SIG-M5 (cell line): Measurements from ENCODE around the gene CNP.
"Not testable (repeated sequence)": the region's sequence is repeated elsewhere in the genome, so short reads cannot be mapped to it uniquely, and the experiment has no call there.

Source experiments
- DNase-seq: peaks from one replicate; lab custom pipeline; 2025; lab: John Stamatoyannopoulos, UW

The CNP gene

DNA sequence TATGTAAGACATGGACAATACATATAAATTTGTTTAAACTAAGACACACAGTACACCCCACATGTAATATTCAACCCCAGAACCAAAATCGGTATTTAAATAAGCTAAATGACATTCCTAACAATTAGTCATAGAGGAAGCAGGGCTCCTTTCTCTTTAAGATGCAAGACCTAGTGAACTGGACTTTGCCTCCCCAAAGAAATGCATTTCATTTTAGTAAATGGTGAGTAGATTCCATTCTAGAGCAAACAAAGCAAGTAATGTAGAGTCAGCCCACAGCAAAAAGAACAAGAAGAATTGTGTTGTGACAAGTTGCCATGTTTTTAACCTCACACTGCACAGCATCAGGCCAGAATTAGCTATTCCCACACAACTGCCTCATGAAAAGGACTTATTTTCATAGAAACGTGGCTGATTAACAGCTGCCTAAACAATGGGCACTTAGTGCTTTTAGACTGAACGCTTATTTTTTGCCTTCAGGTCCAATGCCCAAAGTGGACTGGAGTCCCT, 36.3 kb downstream of the CNP start:
- DNase-seq: no peak

DNA sequence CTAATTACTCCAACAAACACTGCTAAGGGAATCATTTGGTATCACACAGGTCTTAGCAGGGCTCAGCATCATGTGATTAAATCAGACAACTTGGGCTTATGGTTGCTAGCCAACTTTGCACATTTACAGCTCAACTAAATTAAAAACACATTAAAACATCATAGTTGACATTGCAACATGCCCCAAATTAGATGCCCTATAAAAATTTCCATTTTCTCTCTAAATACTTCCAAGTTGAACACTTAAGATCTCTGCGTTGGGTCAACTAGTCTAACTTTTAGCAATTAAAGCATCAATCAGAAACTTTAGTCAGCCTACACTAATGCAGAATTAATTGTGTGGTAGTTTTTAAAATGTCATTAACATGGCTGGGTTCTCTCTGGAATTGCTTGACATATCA, 38.6 kb downstream of the CNP start:
- no peak for DNase-seq

DNA sequence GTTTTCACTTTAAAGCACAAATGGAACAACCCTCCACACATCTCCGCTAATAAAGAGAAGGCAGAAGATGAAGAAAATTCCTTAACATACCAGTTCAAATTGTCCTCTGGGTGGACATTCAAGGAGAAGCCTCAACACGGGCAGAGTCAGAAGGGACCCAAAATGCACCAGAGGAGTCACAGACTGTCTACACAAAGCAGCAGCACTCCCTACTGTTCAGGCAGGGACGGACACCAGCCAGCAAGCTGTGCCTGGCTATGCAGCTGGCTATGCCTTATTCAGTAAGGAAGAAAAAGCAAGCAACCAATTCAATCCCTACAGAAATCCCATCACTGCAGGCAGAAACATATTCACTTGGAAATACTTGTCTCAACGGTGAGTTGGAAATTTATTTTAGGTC, 42.6 kb downstream of the CNP start:
- DNase-seq: no peak

DNA sequence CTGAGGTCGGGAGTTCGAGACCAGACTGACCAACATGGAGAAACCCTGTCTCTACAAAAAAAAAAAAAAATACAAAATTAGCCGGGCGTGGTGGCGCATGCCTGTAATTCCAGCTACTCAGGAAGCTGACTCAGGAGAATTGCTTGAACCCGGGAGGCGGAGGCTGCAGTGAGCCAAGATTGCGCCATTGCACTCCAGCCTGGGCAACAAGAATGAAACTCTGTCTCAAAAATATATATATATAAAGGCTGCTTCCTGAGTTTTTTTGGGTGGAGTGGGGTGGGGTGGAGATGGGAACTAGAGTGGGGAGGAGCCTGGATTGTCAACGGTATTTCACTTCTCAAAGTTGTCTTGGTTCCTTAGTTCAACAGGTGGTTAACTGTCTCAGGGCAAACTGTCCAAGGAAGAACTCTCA, 43.7 kb downstream of the CNP start:
- DNase-seq: not testable (repeated sequence)

DNA sequence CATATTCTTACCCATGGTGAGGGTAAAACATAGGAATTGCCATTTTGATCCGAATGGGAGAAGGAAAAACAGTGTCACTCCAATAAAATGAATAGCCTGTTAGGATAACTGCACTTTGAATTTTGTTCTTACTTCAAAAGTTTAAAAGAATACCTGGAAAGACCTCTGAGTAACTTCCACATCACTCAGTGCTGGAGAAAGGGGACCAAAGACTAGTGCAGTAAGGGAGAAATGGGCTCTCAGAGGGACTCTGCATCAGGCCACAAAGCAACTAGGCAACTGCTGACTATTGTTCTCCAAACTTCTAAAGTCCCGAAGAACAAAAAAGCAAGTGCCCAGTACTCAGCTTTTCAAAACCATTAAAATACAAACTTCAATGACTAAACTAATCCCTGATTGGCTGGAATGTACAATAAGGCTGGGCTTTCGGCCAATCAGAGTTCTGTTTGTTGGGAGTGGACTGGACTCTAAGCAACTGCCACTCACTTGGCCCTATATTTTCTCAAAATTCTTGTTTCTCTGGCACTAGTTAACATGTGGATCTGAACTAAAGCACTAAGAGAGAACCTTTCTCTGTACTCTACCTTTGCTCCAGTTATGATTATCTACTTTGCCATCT, 44.4 kb downstream of the CNP start:
- DNase-seq: no peak

DNA sequence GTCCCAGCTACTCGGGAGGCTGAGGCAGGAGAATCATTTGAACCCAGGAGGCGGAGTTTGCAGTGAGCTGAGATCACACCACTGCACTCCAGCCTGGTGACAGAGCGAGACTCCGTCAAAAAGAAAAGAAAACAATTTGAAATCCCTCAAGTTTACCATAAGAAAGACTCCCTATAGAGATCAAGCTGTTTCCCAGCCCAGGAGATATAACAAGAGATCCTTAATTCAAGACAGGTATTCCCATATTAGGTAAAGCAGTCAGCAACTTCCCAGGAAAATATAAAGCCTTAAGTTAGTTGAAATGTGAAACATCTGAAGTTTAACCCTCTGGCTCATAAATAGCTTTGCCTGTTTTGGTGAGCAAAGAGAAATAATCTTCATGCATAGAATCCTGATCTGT, 45.8 kb downstream of the CNP start:
- not testable (repeated sequence) for DNase-seq

DNA sequence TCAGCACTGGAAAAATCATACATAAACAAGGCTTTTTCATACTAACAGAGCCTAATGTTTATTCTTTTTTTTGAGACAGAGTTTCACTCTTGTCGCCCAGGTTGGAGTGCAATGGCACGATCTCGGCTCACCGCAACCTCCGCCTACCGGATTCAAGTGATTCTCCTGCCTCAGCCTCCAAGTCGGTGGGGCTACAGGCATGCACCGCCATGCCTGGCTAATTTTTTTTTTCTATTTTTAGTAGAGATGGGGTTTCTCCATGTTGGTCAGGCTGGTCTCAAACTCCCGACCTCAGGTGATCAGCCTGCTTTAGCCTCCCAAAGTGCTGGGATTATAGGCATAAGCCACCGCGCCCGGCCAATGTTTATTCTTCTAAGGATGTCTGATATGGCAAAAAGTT, 47.1 kb downstream of the CNP start:
- not testable (repeated sequence) for DNase-seq

DNA sequence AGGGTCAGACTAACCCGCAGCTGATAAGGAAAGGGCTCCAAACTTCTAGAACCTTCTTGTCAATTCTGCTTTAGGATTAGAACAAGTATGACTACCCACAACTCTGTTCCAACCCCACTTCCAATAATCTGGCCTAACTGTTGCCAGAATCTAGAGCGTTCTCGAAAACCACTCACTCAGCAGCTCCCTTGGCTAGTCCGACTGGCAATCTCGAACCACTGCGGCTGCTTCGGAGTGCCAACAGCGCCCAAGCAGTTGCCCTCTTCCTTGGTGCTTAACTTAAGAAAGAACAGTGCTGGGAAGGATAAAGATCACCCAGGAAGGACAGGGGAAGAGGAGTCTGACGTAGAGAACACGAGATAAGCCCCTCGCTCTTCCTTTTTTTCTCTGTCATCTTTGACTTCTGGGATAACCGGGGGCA, 49.8 kb downstream of the CNP start:
- no peak for DNase-seq

DNA sequence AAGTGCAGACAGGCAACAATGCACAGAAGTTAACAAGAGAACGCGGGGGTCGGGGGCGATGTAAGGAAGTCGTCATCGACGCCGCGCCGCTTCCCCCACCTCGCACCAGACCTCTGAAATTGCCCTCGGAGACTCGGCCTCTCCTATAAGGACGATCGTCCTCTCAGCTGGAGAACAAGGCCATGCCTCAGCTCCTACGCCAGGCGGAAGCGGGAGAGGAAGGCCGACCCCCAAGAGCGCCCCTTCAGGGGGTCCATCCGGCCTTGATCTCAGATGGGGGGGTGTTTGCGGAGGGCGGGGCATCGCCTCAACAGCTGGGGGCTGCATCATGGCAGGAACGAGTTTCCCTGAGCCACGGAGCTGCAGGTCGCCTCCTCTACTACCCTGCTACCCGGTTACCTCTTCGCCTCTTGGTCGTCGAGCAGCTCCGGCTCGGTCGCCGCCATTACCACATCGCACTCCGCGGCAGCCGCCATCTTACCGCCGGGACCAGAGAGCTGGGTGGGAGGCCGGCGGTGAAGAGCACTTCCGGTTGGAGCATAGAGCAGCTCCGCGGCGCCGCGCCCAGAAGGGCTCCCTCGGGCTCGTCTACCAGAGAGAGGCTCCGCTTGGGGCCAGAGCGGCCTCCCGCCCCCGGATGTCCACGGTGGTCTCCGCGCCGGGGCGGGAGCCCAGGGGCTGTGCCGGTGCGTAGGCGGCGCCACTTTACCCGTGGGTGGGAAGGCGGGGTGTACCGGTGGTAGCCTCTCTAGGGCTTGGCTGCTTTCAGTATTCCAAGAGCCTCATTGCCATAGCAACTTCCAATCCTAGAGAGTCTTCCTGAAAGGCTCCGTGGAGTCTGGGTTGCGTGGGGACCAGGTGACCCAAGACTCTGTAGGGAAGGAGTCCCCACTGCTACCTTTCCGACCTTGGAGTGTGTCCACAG, 50.6 kb downstream of the CNP start, which contains the start of gene DNAJC7:
Gene DNAJC7, minus strand, starts transcription at position 499 of the 925 bp plus-strand sequence. Its CDS starts 23 bp downstream, at position 476.
- peak; percentile 75 for DNase-seq

DNA sequence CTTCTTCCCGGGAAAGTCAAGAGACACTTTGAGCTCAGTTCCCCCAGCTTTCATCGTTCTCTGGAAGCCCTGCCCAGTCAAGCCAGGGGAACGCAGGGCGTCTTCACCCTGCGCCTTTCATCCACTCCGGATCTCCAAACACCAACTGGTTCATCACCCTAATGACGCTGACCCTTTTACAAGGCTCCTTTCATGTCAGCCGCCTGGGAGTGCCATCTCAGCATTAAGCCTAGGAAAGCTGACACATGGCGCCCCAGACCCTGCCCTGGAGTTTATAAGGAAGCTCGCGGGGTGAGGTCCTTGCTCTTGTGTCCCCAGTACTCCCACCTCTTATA, 51.2 kb downstream of the CNP start:
- DNase-seq: no peak

DNA sequence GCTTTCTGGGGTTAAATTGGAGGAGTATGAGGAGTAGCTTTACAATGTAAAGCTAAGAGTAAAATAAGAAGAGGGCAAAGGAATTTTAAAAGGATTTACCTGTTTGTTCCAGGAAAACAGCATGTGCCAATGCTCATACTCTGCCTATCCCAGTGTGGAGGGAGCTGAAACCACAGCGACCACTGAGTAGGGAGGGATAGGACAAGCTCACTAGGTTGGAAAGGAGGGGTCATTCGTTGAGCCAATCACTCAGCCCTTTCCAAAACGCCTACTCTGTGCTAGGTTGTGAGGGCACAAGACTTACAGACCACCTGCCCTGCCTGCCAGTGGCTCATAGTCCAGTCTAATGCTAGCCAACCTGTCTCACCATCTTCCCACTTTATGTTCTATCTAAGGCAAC, 51.7 kb downstream of the CNP start:
- DNase-seq: no peak

DNA sequence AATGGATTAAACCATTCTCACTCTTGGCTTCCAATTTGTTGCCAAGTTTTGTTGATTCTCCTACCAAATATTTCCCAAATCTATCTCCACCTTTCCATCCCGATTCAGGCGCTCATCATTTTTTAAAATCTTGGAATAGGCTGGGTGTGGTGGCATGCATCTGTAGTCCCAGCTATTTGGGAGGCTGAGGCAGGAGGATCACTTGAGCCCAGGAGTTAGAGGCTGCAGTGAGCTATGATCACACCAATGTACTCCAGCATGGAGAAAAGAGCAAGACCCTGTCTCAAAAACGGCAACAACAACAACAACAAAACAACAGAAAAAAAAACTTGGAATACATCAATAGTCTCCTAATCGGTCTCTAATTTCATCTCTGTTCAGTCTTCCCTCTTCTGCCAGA, 52.4 kb downstream of the CNP start:
- no peak for DNase-seq

DNA sequence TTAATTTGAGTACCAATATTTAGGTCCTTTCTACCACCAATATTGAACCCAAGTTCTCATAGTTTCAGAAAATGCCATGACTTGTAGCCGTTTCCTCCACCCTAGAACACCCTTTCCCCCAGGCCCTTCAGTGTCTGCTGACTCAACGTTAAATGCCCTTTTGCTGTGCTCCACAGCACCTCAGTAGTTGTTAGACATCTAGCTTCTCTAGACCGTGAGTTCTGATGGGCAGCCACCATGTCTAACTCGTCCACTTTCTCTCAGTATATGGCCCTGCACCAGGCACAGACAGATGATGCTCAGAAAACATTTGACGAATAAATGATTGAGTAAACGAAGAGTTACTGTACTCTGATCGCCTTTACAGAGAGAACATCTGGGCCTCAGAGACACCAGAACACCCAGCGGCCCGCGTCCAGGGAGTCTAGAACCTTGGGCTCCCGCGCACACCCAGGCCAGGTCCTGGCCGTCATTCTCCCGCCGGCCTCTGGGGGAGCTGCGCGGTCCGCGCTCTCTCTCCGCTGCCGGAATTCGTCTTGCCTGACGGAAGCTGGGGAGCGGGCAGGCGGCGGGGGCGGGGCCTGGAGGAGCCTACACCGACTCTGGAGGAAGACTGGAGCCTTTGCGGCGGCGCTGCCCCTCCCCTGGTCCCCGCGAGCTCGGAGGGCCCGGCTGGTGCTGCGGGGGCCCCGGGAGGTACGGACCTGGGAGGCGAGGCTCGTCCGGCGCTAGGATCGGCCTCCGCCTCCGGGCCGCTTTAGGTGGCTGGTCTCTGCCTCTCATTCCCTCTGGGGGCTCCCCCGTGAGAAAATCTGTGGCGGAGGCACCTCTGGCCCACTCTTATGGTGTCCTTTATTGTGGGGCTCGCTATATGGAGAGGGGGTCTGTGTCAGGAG, 53.2 kb downstream of the CNP start, which contains the start of gene NKIRAS2:
Gene NKIRAS2, plus strand, starts transcription at position 582 of the 896 bp plus-strand sequence. CDS start 1,488 bp downstream, outside the sequence.
- peak; percentile 41 for DNase-seq

DNA sequence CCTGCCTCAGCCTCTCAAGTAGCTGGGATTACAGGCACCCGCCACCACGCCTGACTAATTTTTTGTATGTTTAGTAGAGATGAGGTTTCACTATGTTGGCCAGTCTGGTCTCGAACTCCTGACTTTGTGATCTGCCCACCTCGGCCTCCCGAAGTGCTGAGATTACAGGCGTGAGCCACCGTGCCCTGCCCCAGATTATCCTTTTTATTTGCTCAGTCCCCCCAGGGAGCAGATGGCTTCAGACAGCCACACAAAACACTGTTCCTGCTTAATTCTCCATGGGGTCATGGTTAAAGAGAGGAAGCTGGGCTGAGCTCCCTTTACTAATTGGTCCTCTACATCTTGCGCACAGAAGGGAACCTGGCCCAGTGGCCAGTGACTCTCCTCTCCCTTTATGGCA, 54.2 kb downstream of the CNP start:
- not testable (repeated sequence) for DNase-seq

DNA sequence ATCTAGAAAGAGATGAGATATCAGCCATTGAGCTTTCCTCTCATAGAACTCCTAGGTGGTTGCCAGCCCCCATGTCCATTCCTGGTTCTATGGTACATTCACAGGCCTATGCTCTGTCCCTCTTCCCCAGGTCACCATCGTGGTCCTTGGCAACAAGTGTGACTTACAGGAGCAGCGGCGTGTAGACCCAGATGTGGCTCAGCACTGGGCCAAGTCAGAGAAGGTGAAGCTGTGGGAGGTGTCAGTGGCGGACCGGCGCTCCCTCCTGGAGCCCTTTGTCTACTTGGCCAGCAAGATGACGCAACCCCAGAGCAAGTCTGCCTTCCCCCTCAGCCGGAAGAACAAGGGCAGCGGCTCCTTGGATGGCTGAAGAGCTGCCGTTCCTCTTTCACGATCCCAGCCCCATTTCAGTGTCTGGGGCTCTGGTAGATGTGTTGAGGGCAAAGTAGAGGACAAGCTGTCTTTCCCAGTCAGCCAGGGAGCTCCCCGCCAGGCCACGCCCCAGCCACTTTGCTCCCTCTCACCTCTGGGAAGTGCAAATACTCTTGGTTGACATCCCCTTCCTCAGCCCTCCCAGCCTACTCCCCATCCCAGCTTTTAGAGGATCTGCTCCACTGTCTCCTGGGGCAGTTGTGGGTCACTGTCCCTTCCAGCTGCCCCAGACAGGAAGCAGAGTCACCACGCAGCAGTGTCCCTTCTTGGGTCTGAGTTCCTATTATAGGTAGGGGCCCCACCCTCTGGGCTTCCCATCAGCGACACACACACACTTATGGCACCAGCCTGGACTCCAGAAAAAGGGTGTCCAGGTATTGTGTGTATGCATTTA, 57.1 kb downstream of the CNP start:
- DNase-seq: peak; percentile 56

DNA sequence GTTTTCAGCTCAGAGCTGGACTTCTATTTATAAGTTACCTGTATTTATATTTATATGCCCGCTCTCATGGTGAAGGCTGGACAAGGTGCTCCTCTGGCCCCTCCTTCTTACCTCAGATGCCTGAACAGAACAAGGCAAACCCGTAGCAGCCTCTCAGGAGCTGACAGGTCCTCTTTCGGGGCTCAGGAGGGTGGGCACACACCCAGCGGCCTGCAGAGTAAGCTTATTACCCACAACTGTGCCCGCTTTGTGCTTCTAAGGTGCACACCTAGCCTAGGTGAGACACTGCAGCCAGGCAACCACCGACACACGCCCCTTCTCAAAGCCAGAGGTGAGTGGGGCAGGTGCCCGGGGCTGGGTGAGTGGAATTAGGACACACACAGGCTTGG, 58.6 kb downstream of the CNP start:
- no peak for DNase-seq

DNA sequence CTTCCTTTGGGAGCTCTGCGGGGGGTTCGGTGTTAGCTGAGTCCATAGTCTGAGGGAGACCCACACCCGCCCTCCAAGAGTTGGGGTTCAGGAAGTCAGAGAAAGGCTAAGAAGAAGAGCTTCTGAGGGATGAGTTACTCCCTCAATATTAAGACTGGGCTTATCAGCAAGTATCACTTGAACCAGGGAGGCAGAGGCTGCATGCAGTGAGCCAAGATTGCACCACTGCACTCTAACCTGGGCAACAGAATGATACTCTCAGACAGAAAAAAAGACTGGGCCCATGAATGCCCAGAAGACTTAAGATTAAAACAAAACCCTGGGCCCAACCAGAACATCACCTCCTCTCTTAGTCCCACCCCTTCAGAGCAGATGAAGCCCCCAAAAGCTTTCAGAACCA, 59.3 kb downstream of the CNP start:
- no peak for DNase-seq

DNA sequence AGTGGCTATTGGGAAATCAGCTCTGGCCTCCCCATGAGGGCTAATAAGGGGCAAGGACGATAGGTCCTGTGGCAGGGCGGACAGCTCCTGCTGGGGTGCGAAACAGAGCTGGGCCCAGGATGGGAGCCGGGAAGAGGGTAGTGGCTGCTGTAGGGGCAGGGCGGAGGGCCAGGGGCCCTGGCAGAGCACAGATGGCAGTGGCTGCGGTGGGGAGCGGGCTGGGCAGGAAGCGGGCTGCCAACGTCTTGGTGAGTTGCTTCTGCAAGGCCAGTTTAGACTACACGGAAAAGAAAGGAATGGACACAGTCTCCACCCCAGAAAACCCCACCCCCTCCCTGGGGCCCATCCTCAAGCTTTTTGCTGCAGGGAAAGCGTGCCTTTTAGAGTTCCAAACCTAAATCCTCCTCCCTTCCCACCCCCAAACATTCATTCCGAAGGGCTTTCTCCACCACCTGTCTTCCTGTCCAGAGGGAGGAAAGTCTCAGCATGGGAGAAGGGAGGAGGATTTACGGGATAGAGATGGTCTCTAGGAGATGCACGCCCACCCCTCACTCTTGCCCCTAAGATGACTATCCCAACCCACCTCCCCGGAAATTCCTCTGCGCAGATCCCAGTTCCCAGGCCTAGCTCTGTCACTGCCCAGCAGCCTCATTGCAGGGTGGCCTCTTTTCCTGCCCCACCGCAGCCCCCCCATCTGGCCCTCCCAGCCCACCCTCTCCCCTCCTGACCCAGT, 60.4 kb downstream of the CNP start:
- no peak for DNase-seq
